HG03558 (cell line): Measurements from ENCODE around the gene DNAJA2.
A peak's percentile ranks its signal among the peaks of the same experiment; 100 is the strongest.
"Not testable (repeated sequence)": the region's sequence is repeated elsewhere in the genome, so short reads cannot be mapped to it uniquely, and the experiment has no call there.

Experiments
- ATAC-seq: cut with Tn5 transposase; IDR thresholded peaks from one replicate; pipeline ENCODE4 v1.9.1; 2021; ENCODE audit warnings: moderate number of reproducible peaks; ENCODE audit not compliant: unreplicated experiment; ENCODE audit errors: extremely low read depth

Gene DNAJA2

GRCh38 chr16:46976550-46976949 is 3.1 kb upstream of the DNAJA2 start:
- no peak for ATAC-seq

DNA sequence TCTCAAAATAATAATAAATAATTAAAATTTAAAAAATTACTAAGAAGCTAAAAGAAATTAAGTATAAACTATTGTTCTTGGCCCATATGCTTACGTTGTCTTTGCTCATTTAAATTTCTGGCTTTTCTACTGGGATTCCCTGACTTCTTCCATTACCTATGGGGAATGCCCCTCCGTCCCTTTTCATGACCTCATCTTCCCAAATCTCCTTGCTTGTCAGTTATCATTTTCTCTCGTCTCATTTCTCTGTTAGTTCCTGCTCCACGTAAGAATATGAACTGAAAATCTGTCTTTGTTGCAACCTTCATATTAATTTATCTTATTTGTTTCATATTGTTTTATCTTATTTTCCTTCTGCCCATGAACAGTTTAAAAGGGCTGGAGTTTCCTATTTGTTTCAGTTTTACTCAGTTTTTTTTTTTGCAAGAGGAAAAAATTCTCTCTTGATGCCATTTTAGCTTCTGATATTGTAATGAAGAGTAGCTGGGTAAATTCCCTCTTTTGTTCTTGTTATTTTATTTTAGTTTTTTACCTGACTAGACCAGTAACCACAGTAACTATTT is 2.5 kb upstream of the DNAJA2 start:
- ATAC-seq, result no peak

GRCh38 chr16:46975165-46975564 is 1.7 kb upstream of the DNAJA2 start:
- no peak for ATAC-seq

GRCh38 chr16:46974352-46974751 is 878 bp upstream of the DNAJA2 start:
- no peak for ATAC-seq

- ATAC-seq, result no peak
These were observed 486 bp upstream of the DNAJA2 start for GRCh38 chr16:46973996-46974324.

DNA sequence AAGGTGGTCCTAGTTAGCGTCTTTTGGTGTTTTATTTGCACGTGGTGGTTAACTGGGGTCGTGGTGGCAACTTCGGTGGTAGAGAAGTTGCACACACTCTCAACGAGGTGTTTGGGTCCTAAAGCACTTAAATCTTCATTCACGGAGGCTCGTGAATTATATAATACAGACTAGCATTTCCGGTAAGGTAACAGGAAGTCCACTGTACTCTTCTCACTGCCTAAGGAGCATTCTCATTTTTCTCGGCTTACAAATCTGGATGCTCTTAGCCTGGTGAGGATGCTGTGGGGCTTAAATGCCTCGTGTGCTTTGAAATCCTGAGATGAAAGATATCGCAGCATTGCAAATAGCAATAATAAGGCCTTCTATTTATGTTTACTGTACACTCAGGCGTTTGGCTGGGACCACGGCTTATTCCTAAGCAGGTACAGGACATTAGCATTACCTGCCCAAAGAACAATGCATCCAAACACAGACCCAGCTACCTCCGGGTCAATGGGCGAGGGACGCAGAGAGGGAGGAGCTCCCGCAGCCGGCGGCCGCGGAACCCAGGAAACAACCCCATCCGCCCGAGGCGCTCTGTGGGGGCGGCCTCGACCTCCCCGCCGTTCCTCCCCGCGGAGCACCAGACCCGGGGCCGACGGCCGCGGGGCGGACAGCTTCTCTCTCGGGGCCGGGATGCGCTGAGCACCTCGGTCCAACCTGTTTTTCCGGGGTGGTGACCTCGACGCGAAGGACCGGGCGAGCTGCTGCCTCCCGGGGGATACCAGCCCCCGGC is 856 bp downstream of the DNAJA2 start:
- peak; percentile 11 for ATAC-seq

GRCh38 chr16:46971271-46971670 is 2.2 kb downstream of the DNAJA2 start:
- no peak for ATAC-seq

GRCh38 chr16:46970089-46970488 is 3.4 kb downstream of the DNAJA2 start:
- ATAC-seq, result no peak

DNA sequence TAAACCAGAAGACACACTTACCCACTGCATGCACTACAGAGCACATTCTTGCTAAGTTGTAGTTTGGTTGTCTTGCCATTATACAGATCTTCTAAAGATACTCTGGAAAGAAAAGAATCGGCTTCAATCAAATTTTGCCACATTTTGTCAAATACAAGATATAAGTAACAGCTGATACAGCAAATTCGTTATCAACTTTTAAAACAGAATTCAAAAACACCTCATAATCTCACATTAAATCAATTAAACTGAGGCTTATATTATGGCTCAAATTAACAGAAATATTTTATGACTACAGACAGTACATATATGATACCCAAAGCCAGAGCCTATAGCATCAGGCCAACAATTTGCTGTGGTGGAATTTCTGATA is 5.4 kb downstream of the DNAJA2 start:
- ATAC-seq, result no peak

DNA sequence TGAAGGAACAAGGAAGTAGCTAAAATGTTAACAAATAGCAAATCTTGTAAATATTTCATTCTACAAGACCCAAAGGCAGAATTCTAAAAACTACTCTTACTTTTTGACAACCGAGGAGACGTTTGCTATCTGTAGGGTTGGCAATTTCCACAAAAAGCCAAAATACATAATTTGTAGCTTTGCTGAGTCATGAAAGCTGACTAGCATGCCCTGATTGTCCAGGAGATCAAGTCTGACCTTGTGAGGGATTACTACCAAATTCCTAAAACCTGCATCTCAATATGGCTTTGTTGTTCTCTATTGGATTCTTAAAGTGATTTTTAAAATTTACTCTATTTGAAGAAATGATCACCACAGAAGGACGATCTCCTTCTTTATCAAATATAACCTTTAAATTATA is 10.8 kb downstream of the DNAJA2 start:
- ATAC-seq, result no peak

DNA sequence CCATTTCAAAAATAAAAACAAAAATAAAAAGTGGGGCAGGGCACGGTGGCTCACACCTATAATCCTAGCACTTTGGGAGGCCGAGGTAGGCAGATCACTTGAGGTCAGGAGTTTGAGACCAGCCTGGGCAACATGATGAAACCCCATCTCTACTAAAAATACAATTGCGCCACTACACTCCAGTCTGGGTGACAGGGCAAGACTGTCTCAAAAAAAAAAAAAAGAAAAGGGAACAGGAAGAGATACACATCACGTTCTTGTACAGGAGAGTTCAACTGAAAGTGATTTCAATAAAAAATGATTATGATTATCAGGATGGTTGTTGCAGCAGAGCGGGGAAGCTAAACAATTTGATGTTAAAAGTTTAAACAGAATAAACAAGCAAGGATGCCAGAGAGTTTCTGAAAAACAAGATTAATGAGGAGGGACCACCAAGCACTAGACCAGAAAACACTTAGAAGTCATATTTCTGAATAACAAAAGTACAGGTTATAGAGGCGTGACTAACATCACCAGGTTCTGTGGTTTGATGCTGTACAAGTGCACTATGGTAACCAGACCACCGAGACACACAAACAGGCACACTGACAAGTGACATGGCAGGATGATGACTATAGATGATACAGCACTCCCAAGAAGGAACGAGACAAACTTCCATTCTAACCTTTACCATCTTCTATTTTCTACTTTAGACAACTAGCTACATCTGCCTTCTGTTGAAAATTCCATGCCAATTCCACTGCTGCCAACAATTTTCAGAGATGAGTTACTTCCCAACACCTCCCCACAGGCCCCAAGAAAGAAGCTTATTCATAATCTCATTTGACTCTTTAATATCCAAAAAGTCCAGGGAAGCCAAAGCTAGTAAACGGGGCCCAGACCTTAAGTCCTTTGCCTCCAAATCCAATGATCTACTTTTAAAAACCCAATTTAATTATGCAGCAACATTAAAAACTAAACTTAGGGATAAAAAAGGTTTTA is 11.8 kb downstream of the DNAJA2 start:
- ATAC-seq, result no peak

DNA sequence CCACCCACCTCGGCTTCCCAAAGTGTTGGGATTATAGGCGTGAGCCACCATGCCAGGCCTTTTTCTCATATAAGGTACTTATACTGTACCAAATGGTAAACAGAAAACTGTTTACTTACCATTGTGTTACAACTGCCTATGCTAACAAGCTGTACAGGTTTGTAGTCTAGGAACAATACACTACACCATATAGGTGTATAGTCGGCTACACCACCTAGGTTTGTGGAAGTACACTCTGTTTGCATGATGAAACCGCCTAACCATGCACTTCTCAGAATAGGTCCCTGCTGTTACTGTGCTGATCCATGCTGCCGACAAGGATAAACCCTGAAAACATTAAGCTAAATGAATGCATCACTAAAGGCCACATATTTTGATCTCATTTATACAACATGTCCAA is 18.9 kb downstream of the DNAJA2 start:
- no peak for ATAC-seq

- no peak for ATAC-seq
These were observed 23.5 kb downstream of the DNAJA2 start for GRCh38 chr16:46950009-46950408.

- no peak for ATAC-seq
These were observed 24.1 kb downstream of the DNAJA2 start for GRCh38 chr16:46949241-46949892.

DNA sequence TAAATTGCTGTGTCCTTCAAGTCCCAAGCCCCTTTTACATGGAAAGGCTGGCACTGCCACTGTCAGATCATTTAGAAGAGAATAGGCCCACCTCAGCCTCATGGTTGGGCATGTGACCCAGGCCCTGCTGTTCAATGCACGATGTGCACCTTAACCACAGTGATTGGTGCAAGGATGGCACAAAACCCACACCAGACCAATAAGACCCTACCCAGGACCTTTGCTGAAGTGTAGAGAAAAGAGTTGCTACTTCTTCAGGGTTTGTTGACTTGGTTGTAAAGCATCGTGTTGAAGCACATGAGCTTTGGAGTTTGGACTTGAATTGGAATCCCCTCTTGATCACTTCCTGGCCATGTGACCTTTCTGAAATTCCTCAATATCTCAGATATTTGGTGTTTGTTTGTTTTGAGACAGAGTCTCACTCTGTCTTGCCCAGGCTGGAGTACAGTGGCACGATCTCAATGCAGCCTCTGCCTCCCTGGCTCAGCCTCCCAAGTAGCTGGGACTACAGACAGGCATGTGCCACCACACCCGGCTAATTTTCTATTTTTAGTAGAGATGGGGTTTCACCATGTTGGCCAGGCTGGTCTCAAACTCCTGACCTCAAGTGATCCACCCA is 24.8 kb downstream of the DNAJA2 start:
- ATAC-seq, result no peak

- ATAC-seq, result no peak
These were observed 25.4 kb downstream of the DNAJA2 start for GRCh38 chr16:46947900-46948547.

DNA sequence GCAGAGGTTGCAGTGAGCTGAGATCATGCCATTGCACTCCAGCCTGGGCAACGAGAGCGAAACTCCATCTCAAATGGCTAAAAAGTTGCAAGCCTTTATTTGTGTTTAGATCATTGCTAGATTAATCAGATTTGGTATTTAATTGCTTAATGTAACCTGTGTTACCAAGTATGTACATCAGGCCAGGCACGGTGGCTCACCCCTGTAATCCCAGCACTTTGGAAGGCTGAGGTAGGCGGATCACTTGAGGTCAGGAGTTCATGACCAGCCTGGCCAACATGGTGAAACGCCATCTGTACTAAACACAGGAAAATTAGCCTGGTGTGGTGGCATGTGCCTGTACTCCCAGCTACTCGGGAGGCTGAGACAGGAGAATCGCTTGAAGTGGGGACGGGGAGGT is 28.8 kb downstream of the DNAJA2 start:
- not testable (repeated sequence) for ATAC-seq

GRCh38 chr16:46937536-46937935 is 35.9 kb downstream of the DNAJA2 start:
- no peak for ATAC-seq

- no peak for ATAC-seq
These were observed 40.7 kb downstream of the DNAJA2 start for GRCh38 chr16:46932802-46933201.

DNA sequence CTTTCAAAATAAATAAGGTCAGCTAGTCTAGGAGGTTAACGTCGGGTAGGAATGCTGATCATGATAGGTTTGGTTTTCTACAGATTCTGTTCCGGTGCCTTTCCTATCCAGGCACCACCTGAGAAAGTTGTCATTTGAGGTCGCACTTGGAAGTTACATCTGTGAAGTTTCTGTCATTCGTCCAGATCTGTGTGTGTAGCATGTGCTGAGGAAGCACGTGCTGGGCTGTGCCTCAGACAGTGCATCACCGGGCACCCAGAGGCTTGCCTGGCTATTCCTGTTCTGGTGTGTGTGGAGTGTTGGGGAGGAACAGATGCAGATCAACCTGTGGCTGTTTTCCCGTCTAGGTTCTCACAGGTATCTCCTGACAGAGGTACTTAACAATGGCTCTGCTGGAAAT is 42.6 kb downstream of the DNAJA2 start:
- no peak for ATAC-seq
